Psoas muscle (tissue), 8 donors: ENCODE measurements around the gene DNAJC3. TPM values are rescaled to one million over a fixed set of nuclear protein-coding genes. Genes with fewer than 3 reads are reported as not detected.
A peak's percentile ranks its signal among the peaks of the same experiment; 100 is the strongest.

Experiments
- ATAC-seq, 4 donors: fragments of 200-7000 bp; cut with Tn5 transposase; one replicate each; pipeline ENCODE4 v1.9.1; 2020; ENCODE audit warnings: moderate library complexity in 3 of 4, mild to moderate bottlenecking in 2 of 4
- DNase-seq, 2 donors: peaks; one replicate each; pipeline ENCODE4 v3.0.0-alpha.2; 2020
- H3K27ac ChIP-seq: fragments of 200-600 bp; one replicate; pipeline ENCODE4 v1.8.0; 2022
- H3K27me3 ChIP-seq, 3 donors: fragments of 200-600 bp in 1 of 3; one replicate each; pipeline versions ENCODE4 v1.6.1 to v1.8.0; 2013 to 2022; ENCODE audit warnings: low read length in 2 of 3, mild to moderate bottlenecking in 2 of 3, moderate library complexity in 1 of 3; ENCODE audit not compliant: insufficient read depth in 3 of 3
- H3K36me3 ChIP-seq, 2 donors: fragments of 200-600 bp in 1 of 2; one replicate each; pipeline versions ENCODE4 v1.6.1 to v1.8.0; 2013 to 2022; ENCODE audit warnings: low read depth in 1 of 2, mild to moderate bottlenecking in 1 of 2, moderate library complexity in 1 of 2; ENCODE audit not compliant: insufficient read depth in 1 of 2
- H3K4me1 ChIP-seq: fragments of 200-600 bp; one replicate; pipeline ENCODE4 v1.8.0; 2022
- H3K4me3 ChIP-seq: fragments of 200-600 bp; one replicate; pipeline ENCODE4 v1.8.0; 2022; ENCODE audit warnings: mild to moderate bottlenecking
- H3K9me3 ChIP-seq: fragments of 200-600 bp; one replicate; pipeline ENCODE4 v1.8.0; 2022
- WGBS, 3 donors: extraction: QIAGEN DNeasy Blood & Tissue Kit; methylation state at CpG; one replicate each; pipeline versions ENCODE4 v1.1.6 to v1.1.7; 2013; 5-methylcytosine and 5-hydroxymethylcytosine counted together
- intact Hi-C, 2 donors: fragments of 100-400 bp; cut with DNase I; formaldehyde crosslinking; loops; one replicate each; pipeline versions ENCODE4 v1.11.0 to v1.14.2; 2022
- polyA plus RNA-seq, 3 donors: library from polyadenylated mRNA; stranded (reverse); fragments of 200-250 nt; gene quantifications; one replicate each; pipeline ENCODE4 v1.2.3, GENCODE V29; 2013
- total RNA-seq, 4 donors: library from RNA; stranded (reverse); fragmentation: NEBNext Ultra II Directional in 2 of 4; extraction: Animal tissue kit (Norgen Biotek cat#: 25700) in 2 of 4; gene quantifications; one replicate each; pipeline versions ENCODE4 v1.2.1 to v1.2.4, GENCODE V29; 2021 to 2023
- TF ChIP-seq, protein P1 (sequence below): fragments of 200-600 bp; IDR thresholded peaks from one replicate; pipeline ENCODE4 v1.8.0; 2022; ENCODE audit warnings: antibody characterized with exemption
- donor health status: healthy with polysubstance abuse.
- donor health status: DM: no; HTN: no; CAD: no; lungs with moderate emphysema.
- donor health status: Bipolar disorder and iron deficiency.
- donor health status: healthy.
- donor health status: DM: yes; HTN: yes; CAD: no.
- donor health status: DM: no; HTN: no; CAD: no.
- donor health status: DM: no; HTN: no; CAD: no.
- donor health status: DM: yes; HTN: yes; CAD: no.

DNAJC3 gene
- total and polyA plus RNA-seq, 7 donors: 7.9 to 19.6 (median 11.8) TPM

DNA sequence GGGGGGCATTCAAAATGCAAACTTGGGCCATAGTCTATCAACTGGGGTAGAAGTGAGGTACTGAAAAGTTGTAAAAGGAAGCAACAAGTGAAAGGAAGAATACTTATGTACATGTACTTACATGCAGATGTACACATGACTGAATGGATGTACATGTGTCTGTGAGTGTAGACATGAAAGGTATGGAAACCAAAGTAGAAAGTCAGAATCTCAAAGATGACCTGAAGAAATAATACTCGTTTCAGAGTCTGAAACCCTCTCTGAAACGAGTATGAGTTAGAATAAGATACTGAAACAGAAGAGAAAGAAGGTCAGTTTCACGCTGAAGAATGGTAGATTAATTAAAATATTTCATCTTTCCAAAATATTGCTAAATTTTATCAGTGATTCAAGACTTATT, 46.3 kb upstream of the DNAJC3 start:
- H3K9me3 ChIP-seq: peaks cover 7% of the 10 kb centered on the region
- ATAC-seq: no peak
- H3K4me3 ChIP-seq: no peak overlapping the region
- WGBS, 3 donors: 84 to 92% (median 86%) methylated on average over 3 of the region's 3 CpGs
- TF ChIP-seq, protein P1, sequence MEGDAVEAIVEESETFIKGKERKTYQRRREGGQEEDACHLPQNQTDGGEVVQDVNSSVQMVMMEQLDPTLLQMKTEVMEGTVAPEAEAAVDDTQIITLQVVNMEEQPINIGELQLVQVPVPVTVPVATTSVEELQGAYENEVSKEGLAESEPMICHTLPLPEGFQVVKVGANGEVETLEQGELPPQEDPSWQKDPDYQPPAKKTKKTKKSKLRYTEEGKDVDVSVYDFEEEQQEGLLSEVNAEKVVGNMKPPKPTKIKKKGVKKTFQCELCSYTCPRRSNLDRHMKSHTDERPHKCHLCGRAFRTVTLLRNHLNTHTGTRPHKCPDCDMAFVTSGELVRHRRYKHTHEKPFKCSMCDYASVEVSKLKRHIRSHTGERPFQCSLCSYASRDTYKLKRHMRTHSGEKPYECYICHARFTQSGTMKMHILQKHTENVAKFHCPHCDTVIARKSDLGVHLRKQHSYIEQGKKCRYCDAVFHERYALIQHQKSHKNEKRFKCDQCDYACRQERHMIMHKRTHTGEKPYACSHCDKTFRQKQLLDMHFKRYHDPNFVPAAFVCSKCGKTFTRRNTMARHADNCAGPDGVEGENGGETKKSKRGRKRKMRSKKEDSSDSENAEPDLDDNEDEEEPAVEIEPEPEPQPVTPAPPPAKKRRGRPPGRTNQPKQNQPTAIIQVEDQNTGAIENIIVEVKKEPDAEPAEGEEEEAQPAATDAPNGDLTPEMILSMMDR: no peak
- no peak for DNase-seq
- peaks cover 0 to 9% of the 10 kb centered on the region in 2 donors for H3K36me3 ChIP-seq
- no peak overlapping the region for H3K27ac ChIP-seq
- H3K4me1 ChIP-seq: no peaks in the 10 kb centered on the region
- no peaks in the 10 kb centered on the region for H3K27me3 ChIP-seq
- intact Hi-C loops: no loop called here

DNA sequence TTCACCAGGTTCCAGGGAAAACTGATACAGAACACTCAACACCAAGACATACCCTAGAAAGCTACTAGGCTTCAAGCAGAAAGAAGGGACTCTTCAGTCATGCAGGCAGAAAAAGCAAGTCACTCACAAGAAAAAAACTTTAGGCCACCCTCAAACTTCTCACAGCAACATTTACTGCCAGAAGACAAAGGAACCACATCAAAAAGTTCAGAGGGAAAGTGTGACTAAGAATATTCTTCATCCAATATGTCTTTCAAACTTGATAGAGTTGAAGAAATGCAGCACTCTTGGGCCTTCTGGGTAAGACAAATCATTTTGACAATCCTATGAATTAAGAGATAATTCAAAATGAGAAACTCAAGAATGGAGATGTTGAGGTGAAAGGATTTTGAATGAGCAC, 40.1 kb upstream of the DNAJC3 start:
- ATAC-seq (no peak), DNase-seq (no peak)
- H3K27me3 ChIP-seq: peaks cover 0 to 23% (median 3%) of the 10 kb centered on the region in 3 donors
- TF ChIP-seq, protein P1: no peak
- H3K4me3 ChIP-seq: no peak overlapping the region
- intact Hi-C loops: no loop called here
- no peaks in the 10 kb centered on the region for H3K4me1 ChIP-seq
- no peaks in the 10 kb centered on the region for H3K36me3 ChIP-seq
- no peak overlapping the region for H3K27ac ChIP-seq
- H3K9me3 ChIP-seq: no peaks in the 10 kb centered on the region

DNA sequence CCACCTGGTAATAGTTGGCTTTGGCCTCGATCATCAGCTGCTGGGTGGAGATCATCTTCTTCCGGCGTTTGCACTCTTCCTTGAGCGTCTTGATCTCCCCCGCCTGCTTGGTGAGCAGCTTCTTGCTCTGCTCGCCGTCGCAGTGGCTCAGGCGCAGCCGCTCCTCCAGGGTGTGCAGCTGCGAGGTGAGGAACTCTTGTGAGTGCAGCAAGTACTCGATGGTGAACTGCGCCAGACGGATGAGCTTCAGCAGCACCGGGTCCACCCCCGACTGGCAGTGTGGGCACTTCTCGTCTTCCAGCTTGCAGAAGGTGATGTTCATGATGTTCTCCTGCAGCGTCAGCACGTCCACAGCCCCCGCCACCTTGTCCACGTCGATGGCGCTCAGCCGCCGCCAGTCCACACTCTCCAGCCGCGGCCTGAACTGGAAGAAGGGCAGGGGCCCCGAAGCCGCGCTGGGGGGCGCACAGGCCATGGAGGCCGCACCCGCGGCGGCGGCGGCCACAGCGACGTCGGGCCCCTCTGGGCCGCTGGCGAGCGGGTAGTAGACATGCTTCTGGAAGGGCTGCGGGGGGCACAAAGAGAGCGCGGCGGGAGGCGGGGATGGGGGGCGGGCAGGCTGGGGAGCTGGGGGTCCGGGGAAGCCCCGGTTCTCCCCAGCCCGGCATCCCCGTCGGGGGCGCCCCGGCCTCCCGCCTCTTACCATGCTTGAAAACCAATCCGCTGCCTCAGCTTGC, 35.5 kb upstream of the DNAJC3 start:
- TF ChIP-seq, protein P1: no peak
- Histone ChIP-seq H3K4me1 (peaks cover 4% of the 10 kb centered on the region), H3K9me3 (no peaks in the 10 kb centered on the region), H3K27ac (no peak overlapping the region), H3K4me3 (peak overlapping the region; percentile 49), H3K27me3 (peaks cover 0 to 44% (median 3%) of the 10 kb centered on the region in 3 donors), H3K36me3 (no peaks in the 10 kb centered on the region)
- intact Hi-C loops: no loop called here
- WGBS, 3 donors: 31 to 43% (median 32%) methylated on average over 43 to 58 of the region's 58 CpGs
- peak in 1 of 2 donors; percentile 21 for DNase-seq
- ATAC-seq: no peak

DNA sequence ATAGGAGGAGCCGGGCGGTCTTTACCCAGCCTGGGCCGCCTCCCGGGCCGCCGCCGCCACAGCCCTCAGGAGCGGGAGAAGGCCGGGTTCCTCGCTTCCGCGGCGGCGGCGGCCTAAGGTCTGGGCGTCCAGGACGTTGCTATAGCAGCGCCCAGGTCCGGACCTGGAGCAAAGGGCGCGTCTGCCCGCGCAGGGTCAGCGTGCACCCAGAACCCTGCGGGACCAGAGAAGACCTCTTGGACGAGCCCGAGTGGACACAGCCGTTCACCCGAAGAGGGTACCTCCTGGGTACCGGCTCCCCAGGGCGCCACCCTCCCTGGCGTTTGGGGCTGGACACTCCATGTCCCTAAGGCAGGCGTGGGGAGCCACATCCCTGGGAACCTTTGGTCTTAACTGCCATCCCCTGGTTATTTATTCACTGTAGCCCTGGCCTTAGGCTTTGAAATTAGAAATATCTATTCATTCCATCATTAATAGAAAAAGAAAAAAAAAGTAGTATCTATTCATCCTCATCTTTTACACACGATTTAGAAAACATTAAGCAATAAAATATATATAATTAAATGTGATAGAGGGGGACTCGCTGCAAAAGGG, 34.8 kb upstream of the DNAJC3 start:
- intact Hi-C loops: no loop called here
- Histone ChIP-seq H3K27ac (no peak overlapping the region), H3K27me3 (peaks cover 0 to 44% (median 3%) of the 10 kb centered on the region in 3 donors), H3K36me3 (no peaks in the 10 kb centered on the region), H3K4me3 (peak overlapping the region; percentile 49), H3K4me1 (peaks cover 4% of the 10 kb centered on the region), H3K9me3 (no peaks in the 10 kb centered on the region)
- peak; percentile 23 to 44 (median 33) for ATAC-seq
- DNase-seq: peak; percentile 43 to 58
- TF ChIP-seq, protein P1: no peak
- 14 to 21% (median 15%) methylated on average over 35 of the region's 35 CpGs for WGBS, 3 donors
